ENCODE data around the gene DUSP22. TPM values are rescaled to one million over a fixed set of nuclear protein-coding genes. Genes with fewer than 3 reads are reported as not detected.

The DUSP22 gene
- total and polyA plus RNA-seq, 2 of the 8 experiments (the other 6 are each of a cell fraction or from before 2014, with no cell fraction given): 15.5 to 32.4 TPM

- Histone ChIP-seq H3K14ac (ENCODE audit: insufficient read length) (no peak overlapping the region), H2BK20ac (ENCODE audit: low read length) (no peak overlapping the region), H3K4me3 (ENCODE audit: extremely low read depth in 1 of 4, insufficient read depth in 2 of 4, low read depth in 3 of 4, low read length in 4 of 4) (no peak overlapping the region), H3K4me2 (ENCODE audit: insufficient read depth in 1 of 2, low read depth in 2 of 2, low read length in 2 of 2) (no peak overlapping the region), H4K20me1 (replicated peaks in 1 of 2; ENCODE audit: control insufficient read depth in 1 of 2, insufficient read depth in 2 of 2, low read length in 2 of 2) (no peaks in the 10 kb centered on the region), H2BK12ac (ENCODE audit: low read depth, low read length) (no peak overlapping the region), H3K9me3 (ENCODE audit: insufficient read depth in 2 of 2, low read depth in 1 of 2, low read length in 1 of 2) (peaks cover 3 to 4% of the 10 kb centered on the region in 2 experiments; a peak in 2 of 4 replicates), H3K27ac (ENCODE audit: low read depth, low read length) (no peak overlapping the region), H3K27me3 (replicated peaks in 1 of 4; ENCODE audit: control insufficient read depth in 3 of 4, extremely low read depth in 1 of 4, insufficient read depth in 3 of 4, low read length in 3 of 4) (peaks cover 0 to 26% (median 24%) of the 10 kb centered on the region in 4 experiments; a peak in 6 of 7 replicates), H2BK15ac (ENCODE audit: low read length) (no peak overlapping the region), H2AK5ac (ENCODE audit: low read depth, low read length) (no peak overlapping the region), H3K36me3 (ENCODE audit: control insufficient read depth in 2 of 4, insufficient read depth in 4 of 4, low read length in 3 of 4) (no peaks in the 10 kb centered on the region), H4K8ac (ENCODE audit: extremely low read depth, insufficient read depth, low read length) (no peak overlapping the region), H4K91ac (replicated peaks; ENCODE audit: insufficient read length, low read length) (no peak overlapping the region), H3K56ac (replicated peaks; ENCODE audit: insufficient read length, low read depth, low read length) (no peak overlapping the region), H2BK5ac (ENCODE audit: low read depth, low read length) (no peak overlapping the region), H4K5ac (ENCODE audit: insufficient read length, low read depth, low read length) (no peak overlapping the region), H3K4ac (replicated peaks; ENCODE audit: insufficient read length, low read depth, low read length) (no peak overlapping the region), H3K79me1 (ENCODE audit: low read depth, low read length) (no peaks in the 10 kb centered on the region), H3K9ac (replicated peaks in 1 of 4; ENCODE audit: extremely low read depth in 1 of 4, low read depth in 3 of 4, low read length in 3 of 4) (no peak overlapping the region), H2AFZ (ENCODE audit: low read length) (no peak overlapping the region), H3K79me2 (ENCODE audit: control insufficient read depth in 1 of 2, insufficient read depth in 2 of 2, low read length in 2 of 2) (no peaks in the 10 kb centered on the region), H2BK120ac (replicated peaks; ENCODE audit: low read depth, low read length) (no peak overlapping the region), H3K23ac (ENCODE audit: insufficient read length) (no peak overlapping the region), H3K23me2 (ENCODE audit: low read depth, low read length) (peaks cover 5% of the 10 kb centered on the region; the same call in 1 of the 2 replicates), H3K4me1 (replicated peaks in 1 of 4; ENCODE audit: control insufficient read depth in 3 of 4, insufficient read depth in 4 of 4, low read length in 3 of 4) (peaks cover 0 to 3% (median 0%) of the 10 kb centered on the region in 4 experiments; a peak in 2 of 7 replicates), H3K18ac (ENCODE audit: extremely low read depth, low read length) (no peak overlapping the region)
- 93% methylated on average over 15 of the region's 18 CpGs; no CpG with 5 or more reads in 1 of the 2 experiments for WGBS, 2 experiments (ENCODE audit: extremely low coverage in 1 of 2, insufficient coverage in 1 of 2, insufficient read length in 1 of 2, insufficient replicate concordance in 2 of 2, low coverage in 1 of 2, low lambda C conversion rate in 2 of 2, missing lambda C conversion rate in 1 of 2)
- ChIA-PET POLR2A (ENCODE audit: partially characterized antibody) (no interaction called here), CTCF (ENCODE audit: partially characterized antibody) (interaction anchor here (1.9 to 2.2 kb wide), 3 partner anchors 22 to 197 kb away, joined by 6 to 12 read pairs (median 7); no protein-coding TSS in a partner anchor)
- DNase-seq (ENCODE audit: low read depth in 1 of 2, low spot score in 2 of 2) (no peak), FAIRE-seq (no peak)
- TF ChIP-seq JUND (IDR thresholded peaks at IDR 0.05; ENCODE audit: low read length): no peak
- no peak for TF ChIP-seq KDM4A (IDR thresholded peaks at IDR 0.05; ENCODE audit: low read depth, low read length, severe bottlenecking)
- TF ChIP-seq CTCF (IDR thresholded peaks at IDR 0.05; ENCODE audit: control extremely low read depth in 1 of 3, insufficient read depth in 1 of 3, low read depth in 1 of 3, low read length in 3 of 3): no peak
- no peak for TF ChIP-seq GABPA (IDR thresholded peaks at IDR 0.05; ENCODE audit: borderline replicate concordance, insufficient read depth, low read length)
- no peak for TF ChIP-seq TEAD4 (IDR thresholded peaks at IDR 0.05; ENCODE audit: low read depth, low read length)
- TF ChIP-seq KDM1A (IDR thresholded peaks at IDR 0.05; ENCODE audit: borderline replicate concordance, low read length): no peak
- TF ChIP-seq TAF1 (IDR thresholded peaks at IDR 0.05; ENCODE audit: low read depth, low read length): no peak
- no peak for TF ChIP-seq SUZ12 (IDR thresholded peaks at IDR 0.05; ENCODE audit: low read length)
- TF ChIP-seq, protein P1, sequence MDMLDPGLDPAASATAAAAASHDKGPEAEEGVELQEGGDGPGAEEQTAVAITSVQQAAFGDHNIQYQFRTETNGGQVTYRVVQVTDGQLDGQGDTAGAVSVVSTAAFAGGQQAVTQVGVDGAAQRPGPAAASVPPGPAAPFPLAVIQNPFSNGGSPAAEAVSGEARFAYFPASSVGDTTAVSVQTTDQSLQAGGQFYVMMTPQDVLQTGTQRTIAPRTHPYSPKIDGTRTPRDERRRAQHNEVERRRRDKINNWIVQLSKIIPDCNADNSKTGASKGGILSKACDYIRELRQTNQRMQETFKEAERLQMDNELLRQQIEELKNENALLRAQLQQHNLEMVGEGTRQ (IDR thresholded peaks at IDR 0.05; ENCODE audit: low read length): no peak
- no peak for TF ChIP-seq SP1 (IDR thresholded peaks at IDR 0.05; ENCODE audit: low read depth, low read length)
These were observed 94.5 kb downstream of the DUSP22 start for GRCh38 chr6:386688-387266.
